ENCODE data around the gene SYT14.
"Not testable (repeated sequence)": the region's sequence is repeated elsewhere in the genome, so short reads cannot be mapped to it uniquely, and the experiment has no call there.

DNA sequence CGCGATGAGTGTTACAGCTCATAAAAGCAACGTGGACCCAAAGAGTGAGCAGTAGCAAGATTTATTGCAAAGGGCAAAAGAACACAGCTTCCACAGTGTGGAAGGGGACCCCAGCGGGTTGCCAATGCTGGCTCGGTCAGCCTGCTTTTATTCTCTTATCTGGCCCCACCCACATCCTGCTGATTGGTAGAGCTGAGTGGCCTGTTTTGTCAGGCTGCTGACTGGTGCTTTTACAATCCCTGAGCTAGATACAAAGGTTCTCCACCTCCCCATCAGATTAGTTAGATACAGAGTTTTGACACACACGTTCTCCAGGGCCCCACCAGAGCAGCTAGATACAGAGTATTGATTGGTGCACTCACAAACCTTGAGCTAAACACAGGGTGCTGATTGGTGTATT lies 39.7 kb upstream of the SYT14 start:
- not testable (repeated sequence) for TF ChIP-seq GRHL2 (CRISPR knock-in tag; IDR thresholded peaks at IDR 0.05; ENCODE audit: insufficient replicate concordance, severe bottlenecking); ZNF232 (CRISPR knock-in tag; IDR thresholded peaks at IDR 0.05); SP1 (CRISPR knock-in tag; conservative IDR thresholded peaks at IDR 0.05); ZNF138 (CRISPR knock-in tag; conservative IDR thresholded peaks at IDR 0.05)
- TF ChIP-seq, protein P1, sequence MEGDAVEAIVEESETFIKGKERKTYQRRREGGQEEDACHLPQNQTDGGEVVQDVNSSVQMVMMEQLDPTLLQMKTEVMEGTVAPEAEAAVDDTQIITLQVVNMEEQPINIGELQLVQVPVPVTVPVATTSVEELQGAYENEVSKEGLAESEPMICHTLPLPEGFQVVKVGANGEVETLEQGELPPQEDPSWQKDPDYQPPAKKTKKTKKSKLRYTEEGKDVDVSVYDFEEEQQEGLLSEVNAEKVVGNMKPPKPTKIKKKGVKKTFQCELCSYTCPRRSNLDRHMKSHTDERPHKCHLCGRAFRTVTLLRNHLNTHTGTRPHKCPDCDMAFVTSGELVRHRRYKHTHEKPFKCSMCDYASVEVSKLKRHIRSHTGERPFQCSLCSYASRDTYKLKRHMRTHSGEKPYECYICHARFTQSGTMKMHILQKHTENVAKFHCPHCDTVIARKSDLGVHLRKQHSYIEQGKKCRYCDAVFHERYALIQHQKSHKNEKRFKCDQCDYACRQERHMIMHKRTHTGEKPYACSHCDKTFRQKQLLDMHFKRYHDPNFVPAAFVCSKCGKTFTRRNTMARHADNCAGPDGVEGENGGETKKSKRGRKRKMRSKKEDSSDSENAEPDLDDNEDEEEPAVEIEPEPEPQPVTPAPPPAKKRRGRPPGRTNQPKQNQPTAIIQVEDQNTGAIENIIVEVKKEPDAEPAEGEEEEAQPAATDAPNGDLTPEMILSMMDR (IDR thresholded peaks at IDR 0.05), result not testable (repeated sequence)
- TF ChIP-seq, protein P2, sequence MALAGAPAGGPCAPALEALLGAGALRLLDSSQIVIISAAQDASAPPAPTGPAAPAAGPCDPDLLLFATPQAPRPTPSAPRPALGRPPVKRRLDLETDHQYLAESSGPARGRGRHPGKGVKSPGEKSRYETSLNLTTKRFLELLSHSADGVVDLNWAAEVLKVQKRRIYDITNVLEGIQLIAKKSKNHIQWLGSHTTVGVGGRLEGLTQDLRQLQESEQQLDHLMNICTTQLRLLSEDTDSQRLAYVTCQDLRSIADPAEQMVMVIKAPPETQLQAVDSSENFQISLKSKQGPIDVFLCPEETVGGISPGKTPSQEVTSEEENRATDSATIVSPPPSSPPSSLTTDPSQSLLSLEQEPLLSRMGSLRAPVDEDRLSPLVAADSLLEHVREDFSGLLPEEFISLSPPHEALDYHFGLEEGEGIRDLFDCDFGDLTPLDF (CRISPR knock-in tag; IDR thresholded peaks at IDR 0.05), result not testable (repeated sequence)
- TF ChIP-seq, protein P3, sequence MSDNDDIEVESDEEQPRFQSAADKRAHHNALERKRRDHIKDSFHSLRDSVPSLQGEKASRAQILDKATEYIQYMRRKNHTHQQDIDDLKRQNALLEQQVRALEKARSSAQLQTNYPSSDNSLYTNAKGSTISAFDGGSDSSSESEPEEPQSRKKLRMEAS (CRISPR knock-in tag; IDR thresholded peaks at IDR 0.05), result not testable (repeated sequence)
- TF ChIP-seq, protein P4, sequence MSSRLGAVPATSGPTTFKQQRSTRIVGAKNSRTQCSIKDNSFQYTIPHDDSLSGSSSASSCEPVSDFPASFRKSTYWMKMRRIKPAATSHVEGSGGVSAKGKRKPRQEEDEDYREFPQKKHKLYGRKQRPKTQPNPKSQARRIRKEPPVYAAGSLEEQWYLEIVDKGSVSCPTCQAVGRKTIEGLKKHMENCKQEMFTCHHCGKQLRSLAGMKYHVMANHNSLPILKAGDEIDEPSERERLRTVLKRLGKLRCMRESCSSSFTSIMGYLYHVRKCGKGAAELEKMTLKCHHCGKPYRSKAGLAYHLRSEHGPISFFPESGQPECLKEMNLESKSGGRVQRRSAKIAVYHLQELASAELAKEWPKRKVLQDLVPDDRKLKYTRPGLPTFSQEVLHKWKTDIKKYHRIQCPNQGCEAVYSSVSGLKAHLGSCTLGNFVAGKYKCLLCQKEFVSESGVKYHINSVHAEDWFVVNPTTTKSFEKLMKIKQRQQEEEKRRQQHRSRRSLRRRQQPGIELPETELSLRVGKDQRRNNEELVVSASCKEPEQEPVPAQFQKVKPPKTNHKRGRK (CRISPR knock-in tag; IDR thresholded peaks at IDR 0.05; ENCODE audit: borderline replicate concordance), result not testable (repeated sequence)
- TF ChIP-seq, protein P5, sequence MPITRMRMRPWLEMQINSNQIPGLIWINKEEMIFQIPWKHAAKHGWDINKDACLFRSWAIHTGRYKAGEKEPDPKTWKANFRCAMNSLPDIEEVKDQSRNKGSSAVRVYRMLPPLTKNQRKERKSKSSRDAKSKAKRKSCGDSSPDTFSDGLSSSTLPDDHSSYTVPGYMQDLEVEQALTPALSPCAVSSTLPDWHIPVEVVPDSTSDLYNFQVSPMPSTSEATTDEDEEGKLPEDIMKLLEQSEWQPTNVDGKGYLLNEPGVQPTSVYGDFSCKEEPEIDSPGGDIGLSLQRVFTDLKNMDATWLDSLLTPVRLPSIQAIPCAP (CRISPR knock-in tag; IDR thresholded peaks at IDR 0.05), result not testable (repeated sequence)
- TF ChIP-seq, protein P6, sequence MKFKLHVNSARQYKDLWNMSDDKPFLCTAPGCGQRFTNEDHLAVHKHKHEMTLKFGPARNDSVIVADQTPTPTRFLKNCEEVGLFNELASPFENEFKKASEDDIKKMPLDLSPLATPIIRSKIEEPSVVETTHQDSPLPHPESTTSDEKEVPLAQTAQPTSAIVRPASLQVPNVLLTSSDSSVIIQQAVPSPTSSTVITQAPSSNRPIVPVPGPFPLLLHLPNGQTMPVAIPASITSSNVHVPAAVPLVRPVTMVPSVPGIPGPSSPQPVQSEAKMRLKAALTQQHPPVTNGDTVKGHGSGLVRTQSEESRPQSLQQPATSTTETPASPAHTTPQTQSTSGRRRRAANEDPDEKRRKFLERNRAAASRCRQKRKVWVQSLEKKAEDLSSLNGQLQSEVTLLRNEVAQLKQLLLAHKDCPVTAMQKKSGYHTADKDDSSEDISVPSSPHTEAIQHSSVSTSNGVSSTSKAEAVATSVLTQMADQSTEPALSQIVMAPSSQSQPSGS (CRISPR knock-in tag; IDR thresholded peaks at IDR 0.05; ENCODE audit: borderline replicate concordance, low read depth), result not testable (repeated sequence)
- TF ChIP-seq, protein P7, sequence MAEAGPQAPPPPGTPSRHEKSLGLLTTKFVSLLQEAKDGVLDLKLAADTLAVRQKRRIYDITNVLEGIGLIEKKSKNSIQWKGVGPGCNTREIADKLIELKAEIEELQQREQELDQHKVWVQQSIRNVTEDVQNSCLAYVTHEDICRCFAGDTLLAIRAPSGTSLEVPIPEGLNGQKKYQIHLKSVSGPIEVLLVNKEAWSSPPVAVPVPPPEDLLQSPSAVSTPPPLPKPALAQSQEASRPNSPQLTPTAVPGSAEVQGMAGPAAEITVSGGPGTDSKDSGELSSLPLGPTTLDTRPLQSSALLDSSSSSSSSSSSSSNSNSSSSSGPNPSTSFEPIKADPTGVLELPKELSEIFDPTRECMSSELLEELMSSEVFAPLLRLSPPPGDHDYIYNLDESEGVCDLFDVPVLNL (CRISPR knock-in tag; IDR thresholded peaks at IDR 0.05; ENCODE audit: borderline replicate concordance, low read depth), result not testable (repeated sequence)

Measured in WTC11 (cell line).